T-helper 1 cell treated with Interleukin-12 subunit alpha and Interleukin-12 subunit beta and Interleukin-4 antibody, amounts not matched to agents 30 ng/mL and 1 ng/mL, for 36 hours (primary cell): ENCODE measurements around the gene DHH. TPM values are rescaled to one million over a fixed set of nuclear protein-coding genes. Genes with fewer than 3 reads are reported as not detected.
"Not testable (repeated sequence)": the region's sequence is repeated elsewhere in the genome, so short reads cannot be mapped to it uniquely, and the experiment has no call there.

ENCODE experiments used
- intact Hi-C: fragments of 100-400 bp; cut with micrococcal nuclease; formaldehyde crosslinking; loops from one replicate; pipeline ENCODE4 v1.15.1; 2024
- total RNA-seq: library from RNA; stranded (reverse); gene quantifications from 2 replicates; pipeline ENCODE4 v1.2.3, GENCODE V29; 2022

DHH gene
- total RNA-seq, 1 donor from 2014 or later = not detected

DNA sequence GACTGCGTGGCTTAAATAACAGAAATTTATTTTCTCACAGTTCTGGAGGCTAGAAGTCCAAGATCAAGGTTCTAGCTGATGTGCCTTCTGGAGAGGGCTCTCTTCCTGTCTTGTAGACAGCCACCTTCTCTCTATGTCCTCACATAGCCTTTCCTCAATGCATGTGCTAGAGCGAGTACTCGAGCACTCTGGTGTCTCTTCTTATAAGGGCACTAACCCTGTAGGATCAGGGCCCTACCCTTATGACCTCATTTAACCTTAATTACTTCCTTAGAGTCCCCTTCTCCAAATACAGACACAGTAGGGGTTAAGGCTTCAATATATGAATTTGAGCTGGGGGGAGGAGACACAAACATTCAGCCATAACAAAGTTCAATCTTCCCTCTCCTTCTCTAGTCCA is 10.2 kb downstream of the DHH start:
- intact Hi-C loops = no loop called here

DNA sequence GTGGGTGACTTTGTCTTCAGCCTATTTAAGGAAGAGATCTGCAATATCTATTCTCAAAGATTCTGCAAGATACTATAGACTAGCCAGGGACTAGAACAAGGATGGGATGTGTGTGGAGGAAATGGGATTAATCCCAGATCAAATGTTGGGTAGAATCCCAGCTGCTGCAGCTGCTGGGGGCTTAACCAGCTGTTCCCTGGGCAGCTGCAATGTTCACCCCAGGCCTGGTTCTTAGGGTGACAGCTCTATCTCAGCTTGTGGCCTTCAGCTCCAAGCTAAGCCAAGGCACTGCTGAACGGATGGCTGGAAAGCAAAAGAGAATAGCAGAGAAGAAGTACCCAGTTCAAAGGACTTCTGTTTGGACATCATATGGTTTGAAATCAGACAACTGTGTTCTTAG is 14.8 kb downstream of the DHH start:
- intact Hi-C loops = no loop called here

DNA sequence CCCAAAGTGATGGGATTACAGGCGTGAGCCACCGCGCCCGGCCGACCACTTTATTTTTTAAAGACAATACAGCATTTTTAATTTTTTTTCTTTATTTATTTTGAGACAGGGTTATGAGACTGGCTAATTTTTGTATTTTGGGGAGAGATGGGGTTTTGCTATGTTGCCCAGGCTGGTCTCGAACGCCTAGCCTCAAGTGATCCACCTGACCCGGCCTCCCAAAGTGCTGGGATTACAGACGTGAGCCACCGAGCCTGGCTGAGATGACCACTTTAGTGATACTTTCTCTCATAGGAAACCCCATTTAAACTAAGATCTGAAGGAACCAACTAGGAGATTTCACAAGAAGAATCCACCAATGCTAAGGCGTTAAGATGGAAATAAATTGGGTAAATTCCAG is 23.6 kb downstream of the DHH start:
- intact Hi-C loops = loop anchor here (1.0 to 2.0 kb wide), 10 partner anchors 11 to 672 kb away; partner anchors contain the start of genes DDX23, KMT2D, LMBR1L and MCRS1

DNA sequence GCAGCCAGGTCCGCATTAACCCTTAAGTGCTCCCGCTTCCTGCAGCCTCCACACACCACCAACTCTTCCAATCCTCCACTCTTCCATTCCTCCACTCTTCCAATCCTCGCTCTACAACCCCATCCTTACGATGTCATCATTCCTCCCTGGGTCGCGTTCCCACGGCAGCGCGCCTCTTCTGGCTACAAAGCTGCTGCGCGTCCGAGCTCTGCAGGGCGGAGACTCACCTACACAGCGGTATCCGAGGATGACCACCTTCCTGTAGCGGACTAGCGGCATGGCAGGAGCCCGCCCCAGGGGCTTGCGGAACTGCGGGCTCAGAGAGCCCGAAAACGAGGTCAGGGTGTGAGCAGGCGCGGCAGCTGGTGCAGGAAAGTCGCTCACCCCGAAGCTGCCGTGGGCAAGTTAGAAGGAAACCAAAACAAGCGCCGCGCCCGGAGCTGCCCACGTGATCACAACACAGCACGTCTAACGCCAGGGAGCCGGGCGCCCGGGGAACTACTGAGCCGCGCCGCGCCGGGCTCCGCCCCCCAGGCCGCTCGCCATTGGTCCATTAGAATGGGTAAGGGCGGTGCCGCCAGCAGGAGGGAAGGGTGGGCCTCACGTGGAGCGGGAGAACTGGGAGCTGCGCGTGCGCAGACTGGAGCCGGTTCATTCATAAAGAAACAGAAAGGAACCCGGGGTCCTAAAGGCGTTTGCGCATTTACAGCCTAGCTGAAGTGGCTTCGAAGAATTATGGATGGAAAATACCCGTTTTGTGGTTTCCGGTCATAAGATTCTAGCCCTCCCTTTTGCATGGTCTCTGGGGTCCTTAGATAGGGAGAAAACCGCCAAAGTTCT is 24.9 kb downstream of the DHH start, which contains the start of gene RHEBL1:
RHEBL1 (minus strand) TSS at position 473 of the 840 bp plus-strand sequence; CDS start at position 279, 194 bp downstream.
- intact Hi-C loops = loop anchor here (1.0 to 2.0 kb wide), 11 partner anchors 9 to 673 kb away; partner anchors contain the start of genes DDX23, KMT2D, LMBR1L and MCRS1

DNA sequence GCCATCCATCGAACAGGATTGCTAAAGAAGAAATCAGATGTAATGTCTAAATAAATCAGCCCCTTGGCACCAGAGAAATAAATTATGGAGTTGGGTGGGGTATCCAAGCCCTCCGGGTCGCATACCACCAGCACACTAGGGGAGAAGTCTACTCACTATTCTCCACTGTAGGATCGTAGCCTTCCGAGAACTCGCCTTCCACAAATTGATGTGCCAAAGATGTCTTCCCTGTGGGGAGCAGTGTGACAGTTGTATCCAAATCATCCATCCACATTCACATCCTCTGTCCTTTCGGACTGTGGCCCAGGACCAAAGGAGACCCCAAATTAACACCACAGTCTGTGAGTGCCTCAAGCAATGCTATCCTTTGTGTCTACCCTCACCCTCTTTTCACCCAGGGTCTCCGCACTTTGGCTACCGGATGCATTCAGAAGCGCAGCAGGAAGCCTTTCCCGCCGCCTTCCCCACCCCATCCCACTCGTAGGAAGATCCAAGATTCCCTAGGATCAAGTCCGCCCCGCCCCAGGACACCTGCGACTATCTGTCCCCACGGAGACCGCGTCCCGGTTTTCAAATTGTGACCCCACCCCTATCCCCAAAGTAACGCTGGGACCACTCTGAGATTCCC is 25.6 kb downstream of the DHH start:
- intact Hi-C loops = loop anchor here (1.0 kb wide), 1 partner anchor 13 kb away; no protein-coding TSS in a partner anchor

DNA sequence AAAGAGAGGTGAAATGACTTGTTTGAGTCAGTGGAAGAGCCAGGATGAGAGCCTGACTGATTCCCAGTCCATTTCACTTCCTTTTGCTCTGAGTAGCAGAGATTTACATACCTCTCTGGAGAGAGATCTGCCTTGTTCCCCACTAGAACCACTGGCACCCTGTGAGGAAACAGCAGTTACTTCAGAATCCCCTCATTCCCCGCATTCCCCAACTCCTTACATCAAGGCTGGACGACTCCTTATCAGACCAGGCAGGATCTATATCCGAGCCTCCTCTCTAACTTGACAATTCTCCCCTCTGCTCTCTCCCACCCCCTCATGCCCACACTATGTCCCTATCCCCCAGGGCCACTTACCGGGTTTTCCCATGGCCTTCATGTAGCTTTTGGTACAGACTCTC is 28.5 kb downstream of the DHH start:
- intact Hi-C loops = no loop called here

DNA sequence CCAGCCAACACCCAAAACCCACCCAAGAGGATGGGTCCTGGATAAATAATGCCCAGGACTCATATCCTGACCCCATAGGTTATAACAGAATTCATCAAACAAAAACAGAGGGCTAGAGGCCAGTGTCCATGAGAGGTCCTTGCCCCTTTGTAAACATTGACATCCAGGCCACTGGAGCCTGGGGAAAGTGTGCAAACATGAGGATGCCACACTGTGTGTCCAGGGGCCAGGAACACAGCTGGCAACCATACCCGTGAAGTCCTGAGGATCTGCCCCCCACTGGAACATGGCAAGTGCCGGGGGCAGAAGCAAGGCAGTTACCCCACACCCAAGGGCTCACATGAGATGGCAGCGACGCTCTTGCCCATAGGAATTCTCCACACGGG is 29.8 kb downstream of the DHH start:
- intact Hi-C loops = loop anchor here (1.0 to 2.0 kb wide), 6 partner anchors 24 to 258 kb away; partner anchors contain the start of genes LMBR1L and TROAP

DNA sequence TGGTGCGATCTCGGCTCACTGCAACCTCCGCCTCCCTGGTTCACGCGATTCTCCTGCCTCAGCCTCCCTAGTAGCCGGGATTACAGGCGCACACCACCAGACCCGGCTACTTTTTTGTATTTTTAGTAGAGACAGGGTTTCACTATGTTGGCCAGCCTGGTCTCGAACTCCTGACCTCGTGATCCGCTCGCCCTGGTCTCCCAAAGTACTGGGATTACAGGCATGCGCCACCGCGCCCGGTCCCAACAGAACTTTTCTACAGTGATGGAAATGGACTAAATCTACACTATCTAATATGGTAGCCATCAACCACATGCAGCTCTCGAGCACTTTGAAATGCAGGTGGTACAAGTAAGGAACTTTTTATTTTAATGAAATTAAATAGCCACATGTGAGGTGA is 32.7 kb downstream of the DHH start:
- intact Hi-C loops = not testable (repeated sequence)

DNA sequence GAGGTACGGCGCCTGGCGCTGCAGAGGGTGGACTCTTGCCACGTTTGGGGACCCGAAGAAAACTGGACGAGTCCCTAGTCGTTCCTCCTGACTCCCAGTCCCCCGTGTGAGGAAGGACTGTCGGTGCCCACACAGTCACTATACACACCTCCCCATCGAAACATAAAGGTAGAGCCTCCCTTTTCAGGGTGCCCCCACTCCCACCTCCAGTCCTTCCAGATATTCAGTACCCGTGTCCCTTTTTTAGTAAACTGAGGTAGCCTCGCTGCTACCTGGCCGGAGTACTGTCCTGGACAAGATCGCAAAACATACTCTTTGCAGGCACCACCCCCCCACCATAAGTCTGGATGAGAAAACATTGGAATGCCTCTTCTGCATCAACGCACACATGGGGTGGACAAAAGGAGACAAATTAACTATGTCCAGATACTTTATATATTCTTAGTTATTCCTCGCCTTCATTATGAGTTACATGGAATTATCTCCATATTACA is 33.4 kb downstream of the DHH start:
- intact Hi-C loops = no loop called here

DNA sequence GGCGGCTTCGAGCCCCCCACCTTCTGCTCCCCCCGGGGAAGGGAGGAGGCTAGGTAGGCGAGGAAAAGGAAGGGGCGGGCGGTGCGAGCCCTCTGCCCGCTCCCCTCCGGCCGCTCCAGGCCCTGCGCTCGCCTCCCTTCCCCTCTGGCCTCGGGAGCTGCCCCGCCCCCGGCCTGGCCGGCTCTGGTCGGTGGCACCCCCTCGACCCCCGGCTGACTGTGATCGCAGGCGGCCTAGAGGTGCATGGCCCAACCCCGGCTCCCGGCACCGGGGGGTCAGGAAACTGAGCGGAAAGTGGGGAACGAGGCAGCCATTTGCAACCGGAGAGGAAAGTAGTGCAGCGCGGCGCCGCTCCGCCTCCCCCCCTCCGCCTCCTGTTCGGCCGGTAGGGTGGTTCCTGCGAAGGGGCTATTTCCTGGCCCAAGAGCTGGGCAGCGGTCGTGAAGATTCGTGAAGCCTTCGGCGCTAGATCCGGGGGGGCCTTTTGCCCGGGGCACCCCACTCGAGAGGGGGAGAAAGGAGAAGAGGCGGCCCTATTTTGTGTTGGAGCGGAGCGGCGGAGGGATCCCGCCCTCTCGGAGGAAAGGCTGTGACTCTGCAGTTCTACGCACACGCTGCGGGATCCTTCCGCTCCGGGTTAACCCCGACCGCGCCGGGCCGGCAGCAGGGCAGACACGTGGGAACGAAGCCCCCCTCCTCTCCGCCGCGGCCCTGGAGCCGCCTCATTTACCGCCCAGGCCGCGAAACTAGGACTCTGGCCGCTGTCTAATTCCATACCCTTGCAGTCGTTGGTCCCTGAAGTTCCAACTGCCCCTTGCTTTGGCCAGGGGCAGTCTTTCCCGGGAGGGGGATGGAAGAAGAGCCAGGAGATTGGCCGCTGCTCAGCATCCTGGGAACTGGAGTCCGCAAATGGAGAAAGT is 34.1 kb downstream of the DHH start, which contains the start of gene KMT2D:
KMT2D (minus strand) TSS at position 558 of the 920 bp plus-strand sequence. CDS start 5,470 bp downstream, outside the sequence.
- intact Hi-C loops = loop anchor here (1.0 kb wide), 2 partner anchors 10 to 42 kb away; partner anchors contain the start of gene PRKAG1

DNA sequence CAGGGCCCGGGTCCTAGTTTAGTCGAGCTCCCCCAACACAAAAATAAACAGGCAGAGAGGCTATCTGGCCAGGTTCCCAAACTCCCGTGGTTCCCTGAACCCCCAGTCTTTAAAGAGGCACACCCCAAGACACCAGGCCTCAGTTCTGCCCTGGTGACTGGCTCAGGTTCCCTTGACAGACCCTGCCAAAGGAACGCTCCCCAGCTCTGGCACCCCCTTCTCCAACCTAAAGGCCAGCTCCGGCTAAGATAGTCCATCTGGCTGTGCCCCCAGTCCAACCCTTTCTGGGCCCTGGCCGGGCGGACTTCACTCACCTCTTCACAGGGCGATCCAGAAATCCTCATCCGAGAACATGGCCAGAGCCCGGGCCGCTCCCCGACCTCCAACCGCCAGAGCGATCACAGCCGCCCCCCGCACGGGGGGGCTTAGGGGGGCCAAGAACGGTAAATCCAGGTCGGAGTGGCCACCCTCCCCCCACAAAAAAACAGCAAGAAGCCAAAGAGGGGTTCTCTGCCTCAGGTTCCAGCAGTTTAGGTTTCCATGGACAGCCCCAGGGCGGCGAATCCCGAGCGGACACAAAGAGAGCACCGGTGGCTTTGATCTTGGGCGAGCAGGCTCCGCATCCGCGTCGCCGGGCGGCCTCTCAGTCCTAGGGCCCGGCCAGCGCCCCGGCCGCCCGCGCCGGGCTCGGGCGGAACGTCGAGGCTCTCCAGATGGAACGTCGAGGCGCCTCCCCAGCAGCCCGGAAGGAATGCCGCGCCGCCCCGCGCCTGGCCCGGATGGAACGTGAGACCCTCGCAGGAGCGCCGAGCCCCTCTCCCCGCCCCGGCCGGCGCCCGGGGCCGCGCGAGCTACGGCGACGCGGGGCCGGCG is 35.1 kb downstream of the DHH start:
- intact Hi-C loops = loop anchor here (1.0 to 5.0 kb wide), 4 partner anchors 11 to 377 kb away; partner anchors contain the start of genes CCNT1, KANSL2 and PRKAG1

DNA sequence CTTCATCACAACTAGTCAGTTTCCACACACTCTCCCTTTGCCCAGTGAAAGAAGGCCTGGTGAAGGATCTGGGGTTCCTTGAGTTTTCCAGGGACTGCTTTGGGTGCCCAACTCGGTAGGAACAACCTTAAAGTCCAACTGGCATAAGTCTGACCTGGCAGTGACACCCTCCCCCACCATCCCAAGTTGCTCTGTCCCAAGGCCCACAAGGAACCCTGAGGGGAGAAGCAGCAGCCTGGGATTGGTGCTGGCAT is 35.6 kb downstream of the DHH start:
- intact Hi-C loops = loop anchor here (5.0 kb wide), 2 partner anchors 342 to 377 kb away; partner anchors contain the start of genes CCNT1 and KANSL2

DNA sequence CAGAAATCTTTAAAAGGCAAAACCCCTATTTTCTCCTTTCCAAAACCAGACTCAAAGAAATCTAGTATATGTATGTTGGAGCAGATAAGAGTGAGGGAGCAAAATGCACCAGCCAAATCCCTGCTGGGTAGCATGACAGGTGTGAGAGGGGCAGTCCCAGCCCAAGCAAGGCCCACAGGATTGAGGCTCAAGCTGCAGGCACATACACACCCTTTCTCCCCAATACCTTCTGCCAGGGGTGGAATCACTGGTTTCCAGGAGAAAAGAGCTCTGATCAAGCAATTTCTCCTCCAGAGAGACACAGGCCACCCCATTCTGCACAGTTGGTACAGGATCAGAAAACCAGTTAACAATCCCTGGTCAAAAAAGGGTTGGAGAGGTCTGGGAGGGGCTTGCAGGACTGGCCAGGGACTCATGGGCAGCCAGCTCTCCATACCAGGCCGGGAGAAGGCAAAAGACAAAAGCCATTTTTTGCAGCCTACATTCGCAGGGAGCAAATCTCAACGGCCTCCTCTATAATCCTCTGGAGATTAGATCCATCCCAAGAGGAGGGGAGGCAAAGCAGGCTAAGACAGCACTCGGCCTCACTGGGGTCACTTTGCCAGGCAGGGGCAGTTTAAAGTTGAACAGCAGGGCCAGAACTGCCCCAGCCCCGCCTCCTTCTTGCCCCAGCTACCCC is 36.1 kb downstream of the DHH start:
- intact Hi-C loops = loop anchor here (5.0 kb wide), 2 partner anchors 341 to 376 kb away; partner anchors contain the start of genes CCNT1 and KANSL2

DNA sequence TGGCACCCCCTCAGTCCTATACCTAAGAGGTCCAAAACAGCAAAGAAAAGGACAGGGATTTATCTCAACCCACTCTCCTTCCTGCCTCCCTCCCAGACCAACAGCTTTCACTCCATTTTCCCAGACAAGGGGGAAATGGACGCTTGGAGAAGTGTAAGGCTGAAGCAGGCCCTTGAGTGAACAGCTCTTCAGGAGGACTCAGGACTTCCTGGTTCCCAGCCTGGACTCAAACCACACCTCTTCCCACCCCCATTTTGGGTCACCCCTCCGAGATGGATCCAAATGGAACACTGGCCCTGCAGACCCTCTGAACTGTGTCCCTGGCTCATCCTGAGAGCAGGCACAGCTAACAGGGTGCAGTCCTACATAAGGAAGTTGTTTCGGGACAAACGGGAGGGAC is 36.7 kb downstream of the DHH start:
- intact Hi-C loops = loop anchor here (2.0 to 5.0 kb wide), 5 partner anchors 131 to 376 kb away; partner anchors contain the start of genes CCNT1, DDX23, KANSL2 and TUBA1A

DNA sequence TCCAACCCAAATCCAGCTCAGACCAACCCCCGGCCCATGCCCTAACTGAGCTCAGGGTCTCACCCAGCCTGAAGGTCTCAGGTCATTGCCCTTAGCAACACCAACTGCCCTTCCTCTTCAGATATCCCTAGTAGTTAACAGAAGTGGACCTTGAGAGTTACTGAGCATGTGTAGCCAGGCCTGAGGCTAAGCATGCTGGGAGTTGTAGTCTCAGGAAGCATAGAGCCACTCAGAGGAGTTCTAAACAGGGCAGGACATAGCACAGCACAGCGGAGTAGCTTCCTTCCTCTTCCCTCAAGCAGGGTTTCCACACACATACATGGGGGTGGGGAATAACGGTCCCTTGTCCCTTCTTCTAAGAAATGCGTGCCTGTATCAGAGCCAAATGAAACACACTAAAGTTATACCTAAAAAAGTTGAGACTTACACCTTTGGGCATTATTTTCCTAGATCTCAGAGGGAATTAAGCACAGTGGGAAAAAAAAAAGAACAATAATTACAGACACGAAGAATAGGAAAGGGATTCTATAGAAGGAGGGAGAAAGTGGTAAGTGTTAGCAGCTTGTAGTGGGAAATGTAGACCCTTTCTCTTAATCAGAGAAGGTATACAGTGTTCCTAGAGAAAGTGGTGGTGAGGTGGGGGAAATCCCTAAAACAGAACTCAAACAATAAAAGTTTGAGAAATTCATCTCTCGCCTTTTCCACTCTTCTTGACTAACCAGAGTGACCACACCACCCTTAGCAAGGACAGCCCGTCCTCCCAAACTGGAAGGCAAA is 38.4 kb downstream of the DHH start:
- intact Hi-C loops = loop anchor here (1.0 to 5.0 kb wide), 9 partner anchors 13 to 374 kb away; partner anchors contain the start of genes ARF3, CCNT1, DDX23 and KANSL2

DNA sequence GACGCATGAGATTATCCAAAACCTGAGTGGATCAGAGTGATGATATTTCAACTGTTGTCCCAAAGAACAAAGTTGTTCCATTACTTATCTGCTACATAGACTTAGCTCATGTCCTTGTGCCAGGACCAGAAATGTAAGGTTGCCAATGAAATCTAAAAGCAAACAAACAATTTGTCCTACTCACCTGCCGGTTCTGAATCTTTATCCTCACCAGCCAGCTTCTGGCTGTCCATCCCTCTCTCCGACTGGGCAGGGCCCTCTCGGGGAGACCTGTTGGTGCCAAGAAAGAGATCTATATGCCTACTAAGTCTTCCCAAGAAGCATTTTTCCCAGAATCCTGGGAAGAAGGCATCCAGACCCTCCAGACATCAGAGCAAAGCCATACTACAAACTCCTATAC is 39.5 kb downstream of the DHH start:
- intact Hi-C loops = loop anchor here (5.0 kb wide), 2 partner anchors 338 to 373 kb away; partner anchors contain the start of genes CCNT1 and KANSL2

DNA sequence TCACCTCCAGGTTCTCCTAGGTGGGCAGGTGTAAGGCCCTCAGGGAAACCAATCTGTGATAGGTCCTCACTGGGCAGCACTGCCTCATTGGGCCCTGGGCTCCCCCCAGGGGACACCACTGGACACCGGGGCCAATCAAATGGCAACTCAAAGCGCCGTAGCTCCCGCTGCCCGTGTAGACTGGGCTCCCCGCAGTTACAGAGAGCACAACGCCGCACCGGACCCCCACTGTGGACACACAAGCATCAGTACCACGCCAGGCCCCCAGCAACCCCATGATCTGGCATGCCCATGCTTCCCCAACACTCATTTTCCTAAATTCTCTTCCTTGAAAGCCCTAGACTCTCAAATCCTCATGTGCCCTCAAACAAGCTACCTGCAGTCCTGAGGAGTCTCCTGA is 40.1 kb downstream of the DHH start:
- intact Hi-C loops = no loop called here

DNA sequence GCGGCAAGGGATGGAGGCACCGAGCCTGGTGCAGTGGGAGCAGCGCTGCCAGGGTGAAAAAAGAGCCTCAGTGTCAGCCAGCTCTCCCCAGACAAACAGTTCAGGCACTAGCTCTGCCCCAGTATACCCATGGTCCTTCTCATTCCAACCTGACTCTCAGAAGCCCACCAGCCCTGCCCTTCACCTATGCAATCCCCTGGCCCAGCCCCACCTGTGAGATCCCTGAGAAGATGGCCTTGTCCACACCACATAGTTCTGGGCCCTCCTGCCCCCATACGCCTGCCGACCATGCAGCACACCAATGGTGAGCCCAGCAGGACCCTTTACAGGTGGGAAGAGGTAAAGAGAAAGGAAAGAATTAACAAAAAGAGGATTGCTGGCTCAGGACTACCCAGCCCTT is 40.5 kb downstream of the DHH start:
- intact Hi-C loops = no loop called here
